K562 treated with DMSO at 1 percent for 4 hours (cell line): ENCODE results near the gene ARSK. TPM values are rescaled to one million over a fixed set of nuclear protein-coding genes. Genes with fewer than 3 reads are reported as not detected.

Experiments used
- total RNA-seq: library from RNA; unstranded; fragments of 300-600 nt; gene quantifications from 2 replicates; pipeline ENCODE4 v1.2.3, GENCODE V29; 2022; ENCODE audit not compliant: insufficient read depth

Gene ARSK
- 5.3 and 6.3 TPM in 2 replicates for total RNA-seq

GRCh38 chr5:95554647-95555548 is at the start of gene ARSK, which contains the start of gene SKIC3:
ARSK (plus strand) TSS chr5:95555101; CDS start chr5:95555279, 178 bp downstream.
SKIC3 (minus strand) TSS chr5:95554977; CDS start chr5:95547150, 7,827 bp downstream.

GRCh38 chr5:95620030-95620869 is 65.3 kb downstream of the ARSK start, which contains the start of gene GPR150:
GPR150 (plus strand) TSS chr5:95620087; CDS start chr5:95620276, 189 bp downstream.

GRCh38 chr5:95646569-95647431 is 91.9 kb downstream of the ARSK start, which contains the start of gene RFESD:
RFESD (plus strand) TSS chr5:95646777; CDS start chr5:95652272, 5,495 bp downstream.

Other genes starting within 250 kb of the ARSK start
- gene FAM81B, start 163.7 kb upstream of the ARSK start, total RNA-seq, result 4.2 TPM in 1 of 2 replicates, not detected in the other
- 16.9 and 21.5 TPM in 2 replicates for gene SKIC3, start 124 bp upstream of the ARSK start, total RNA-seq
- gene GPR150, start 65.0 kb downstream of the ARSK start, total RNA-seq, result not detected in 2 replicates
- 16.9 and 24.9 TPM in 2 replicates for gene RFESD, start 91.7 kb downstream of the ARSK start, total RNA-seq
- not detected in 2 replicates for gene SPATA9, start 127.9 kb downstream of the ARSK start, total RNA-seq
- gene RHOBTB3, start 176.2 kb downstream of the ARSK start, total RNA-seq, result 49.5 and 61.7 TPM in 2 replicates